Bronchial epithelial cell (primary cell): ENCODE measurements around the gene ZNF415. TPM values are rescaled to one million over a fixed set of nuclear protein-coding genes. Genes with fewer than 3 reads are reported as not detected.
A peak's percentile ranks its signal among the peaks of the same experiment; 100 is the strongest.

Experiments used
- DNase-seq: peaks from one replicate; pipeline ENCODE4 v3.0.0-alpha.2; 2010; ENCODE audit warnings: low read depth
- FAIRE-seq: peaks from 2 replicates; lab custom pipeline; 2011; peaks lifted over from hg19 to GRCh38; lab: Jason Lieb, UNC
- H3K27me3 ChIP-seq: 2 replicates; pipeline ENCODE4 v1.5.1; 2011; ENCODE audit warnings: low read length; ENCODE audit not compliant: control insufficient read depth, insufficient read depth
- H3K36me3 ChIP-seq: 2 replicates; pipeline ENCODE4 v1.5.1; 2011; ENCODE audit warnings: low read length; ENCODE audit not compliant: control insufficient read depth, insufficient read depth
- H3K4me3 ChIP-seq: 2 replicates; pipeline ENCODE4 v1.5.1; 2011; ENCODE audit warnings: mild to moderate bottlenecking, low read depth, low read length, control low read depth
- total RNA-seq: library from RNA; depleted of rRNA; stranded (reverse); fragments of >200 nt; gene quantifications from 2 replicates; pipeline ENCODE4 v1.2.1, GENCODE V29; 2014
- TF ChIP-seq, protein P1 (sequence below): IDR thresholded peaks from 2 replicates; pipeline ENCODE4 v1.5.1; 2011; ENCODE audit warnings: mild to moderate bottlenecking, moderate library complexity, low read length, control low read depth, inconsistent platforms; ENCODE audit not compliant: insufficient read depth, severe bottlenecking

ZNF415 gene
- total RNA-seq, 1 donor from 2014 or later, result 3.2 TPM

DNA sequence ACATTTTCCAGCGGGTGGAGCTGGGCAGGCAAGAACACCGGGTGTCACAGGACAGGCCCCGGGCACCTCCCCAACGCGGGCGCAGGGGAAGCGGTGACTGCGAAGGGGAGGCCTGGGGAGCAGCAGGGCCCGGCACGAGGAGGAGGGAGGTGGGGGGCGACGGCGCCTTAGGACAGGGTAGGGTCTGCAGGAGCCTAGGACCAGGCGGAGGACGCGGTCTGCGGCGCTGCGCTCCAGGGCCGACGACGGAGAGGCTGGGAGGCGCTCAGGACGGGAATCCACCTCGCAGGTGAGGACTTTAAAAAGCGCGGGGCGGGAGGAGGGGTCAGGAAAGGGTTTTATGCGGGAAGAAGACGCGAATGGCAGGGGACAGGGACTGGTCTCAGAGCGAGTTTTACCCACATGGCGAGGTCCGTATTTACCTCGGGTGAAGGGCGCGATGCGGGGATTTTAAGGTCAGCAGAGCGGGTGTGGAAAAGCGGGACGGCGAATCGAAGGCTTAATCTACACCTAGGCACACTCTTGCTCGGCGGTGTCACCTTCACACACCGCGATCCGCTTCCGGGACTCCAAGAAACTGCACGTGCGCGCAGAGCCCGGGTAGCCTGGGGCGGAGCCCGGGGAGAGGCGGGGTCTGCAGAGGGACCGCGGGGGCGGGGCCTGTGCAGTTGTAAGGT is 74.7 kb downstream of the ZNF415 start:
- peak overlapping the region; percentile 8 for H3K4me3 ChIP-seq
- no peaks in the 10 kb centered on the region for H3K36me3 ChIP-seq
- FAIRE-seq (no peak), DNase-seq (no peak)
- no peaks in the 10 kb centered on the region for H3K27me3 ChIP-seq
- TF ChIP-seq, protein P1, sequence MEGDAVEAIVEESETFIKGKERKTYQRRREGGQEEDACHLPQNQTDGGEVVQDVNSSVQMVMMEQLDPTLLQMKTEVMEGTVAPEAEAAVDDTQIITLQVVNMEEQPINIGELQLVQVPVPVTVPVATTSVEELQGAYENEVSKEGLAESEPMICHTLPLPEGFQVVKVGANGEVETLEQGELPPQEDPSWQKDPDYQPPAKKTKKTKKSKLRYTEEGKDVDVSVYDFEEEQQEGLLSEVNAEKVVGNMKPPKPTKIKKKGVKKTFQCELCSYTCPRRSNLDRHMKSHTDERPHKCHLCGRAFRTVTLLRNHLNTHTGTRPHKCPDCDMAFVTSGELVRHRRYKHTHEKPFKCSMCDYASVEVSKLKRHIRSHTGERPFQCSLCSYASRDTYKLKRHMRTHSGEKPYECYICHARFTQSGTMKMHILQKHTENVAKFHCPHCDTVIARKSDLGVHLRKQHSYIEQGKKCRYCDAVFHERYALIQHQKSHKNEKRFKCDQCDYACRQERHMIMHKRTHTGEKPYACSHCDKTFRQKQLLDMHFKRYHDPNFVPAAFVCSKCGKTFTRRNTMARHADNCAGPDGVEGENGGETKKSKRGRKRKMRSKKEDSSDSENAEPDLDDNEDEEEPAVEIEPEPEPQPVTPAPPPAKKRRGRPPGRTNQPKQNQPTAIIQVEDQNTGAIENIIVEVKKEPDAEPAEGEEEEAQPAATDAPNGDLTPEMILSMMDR, result no peak

Other genes starting within 250 kb of the ZNF415 start
- 12.3 and 23.4 TPM in 2 replicates for gene ZNF320, start 235.3 kb downstream of the ZNF415 start, total RNA-seq
- 9.7 and 13.2 TPM in 2 replicates for gene ZNF888, start 209.5 kb downstream of the ZNF415 start, total RNA-seq
- gene ZNF816, start 170.0 kb downstream of the ZNF415 start, total RNA-seq, result 13.3 and 24.0 TPM in 2 replicates
- gene ERVV-1, start 119.0 kb downstream of the ZNF415 start, total RNA-seq, result not detected in 2 replicates
- gene ERVV-2, start 88.2 kb downstream of the ZNF415 start, total RNA-seq, result not detected in 2 replicates
- gene ZNF160, start 29.5 kb downstream of the ZNF415 start, total RNA-seq, result 17.1 and 22.8 TPM in 2 replicates
- 7.2 and 7.9 TPM in 2 replicates for gene ZNF347, start 26.1 kb upstream of the ZNF415 start, total RNA-seq
- gene ZNF665, start 60.4 kb upstream of the ZNF415 start, total RNA-seq, result 1.6 and 2.8 TPM in 2 replicates
- 8.4 and 15.6 TPM in 2 replicates for gene ZNF677, start 122.0 kb upstream of the ZNF415 start, total RNA-seq
- gene VN1R2, start 125.4 kb upstream of the ZNF415 start, total RNA-seq, result not detected in 2 replicates
- not detected in 2 replicates for gene VN1R4, start 134.8 kb upstream of the ZNF415 start, total RNA-seq
- gene ZNF845, start 200.8 kb upstream of the ZNF415 start, total RNA-seq, result 11.1 and 11.6 TPM in 2 replicates
- 12.6 and 14.0 TPM in 2 replicates for gene ZNF525, start 232.8 kb upstream of the ZNF415 start, total RNA-seq